Measurements from ENCODE around the gene DCUN1D1. TPM values are rescaled to one million over a fixed set of nuclear protein-coding genes. Genes with fewer than 3 reads are reported as not detected.

The DCUN1D1 gene
- total and polyA plus RNA-seq, 2 of the 13 experiments (the other 11 are each of a cell fraction or from before 2014, with no cell fraction given) = 10.5 to 39.7 TPM

DNA sequence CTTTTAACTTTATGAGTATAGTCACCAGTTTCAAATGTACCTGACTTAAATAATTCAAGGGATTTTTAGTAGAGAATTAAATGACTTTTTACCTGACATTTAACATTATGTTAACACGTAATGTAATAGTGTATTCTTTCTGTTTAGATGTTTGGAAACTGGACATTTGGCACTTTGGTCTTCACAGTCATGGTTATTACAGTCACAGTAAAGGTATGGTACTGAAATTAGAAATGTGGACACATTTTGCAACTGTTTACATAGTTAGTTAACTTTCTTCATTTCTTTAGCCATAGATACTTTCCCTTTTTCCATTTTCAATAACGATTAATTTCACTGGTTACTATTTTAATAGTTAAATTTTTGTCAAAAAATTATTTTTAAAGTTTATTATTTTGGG is 83.8 kb downstream of the DCUN1D1 start:
- no peak for TF ChIP-seq ZNF225 (CRISPR knock-in tag; IDR thresholded peaks at IDR 0.05)
- TF ChIP-seq TBX2 (CRISPR knock-in tag; IDR thresholded peaks at IDR 0.05; ENCODE audit: borderline replicate concordance) = no peak
- TF ChIP-seq SMAD9 (CRISPR knock-in tag; IDR thresholded peaks at IDR 0.05) = no peak
- Histone ChIP-seq H4K20me1 (ENCODE audit: insufficient read depth, low read length) (no peaks in the 10 kb centered on the region), H3K27ac (ENCODE audit: extremely low read length, insufficient read depth, low read length) (peak overlapping the region; percentile 66), H3K9me3 (ENCODE audit: low read length) (no peaks in the 10 kb centered on the region), H3K4me3 (replicated peaks in 1 of 3; ENCODE audit: insufficient read depth in 1 of 3, low read depth in 2 of 3, low read length in 3 of 3) (no peak overlapping the region), H3K4me2 (ENCODE audit: low read depth, low read length) (no peak overlapping the region), H2AFZ (ENCODE audit: low read length) (no peak overlapping the region), H3K27me3 (ENCODE audit: control insufficient read depth in 1 of 2, insufficient read depth in 2 of 2, low read length in 2 of 2) (no peaks in the 10 kb centered on the region), H3K4me1 (ENCODE audit: insufficient read depth, low read length) (peaks cover 16% of the 10 kb centered on the region), H3K9ac (ENCODE audit: insufficient read depth, low read depth, low read length) (no peak overlapping the region), H3K36me3 (replicated peaks in 1 of 2; ENCODE audit: control insufficient read depth in 1 of 2, insufficient read depth in 2 of 2, low read length in 2 of 2) (peaks cover 0 to 5% of the 10 kb centered on the region in 2 experiments; a peak in 1 of 5 replicates), H3K79me2 (ENCODE audit: insufficient read depth, low read length) (no peaks in the 10 kb centered on the region)
- ChIA-PET POLR2A (no interaction called here), CTCF (ENCODE audit: low intra/inter-chr PET ratio, low total read pairs) (no interaction called here)
- DNase-seq (ENCODE audit: low spot score) (no peak), ATAC-seq (no peak; the same call in 2 of the 3 replicates), FAIRE-seq (no peak)
- in situ Hi-C loops (cut with HindIII; ENCODE audit: extremely low pct_ligation_motif_present, low pct_unique_long_range_greater_than_20kb) (no loop called here), intact Hi-C loops (cut with micrococcal nuclease; ENCODE audit: unreplicated experiment) (no loop called here)
- BruUV-seq (replicated peaks) = no TSS peak
- 59% methylated on average over 2 of the region's 2 CpGs for WGBS (ENCODE audit: low lambda C conversion rate)

GRCh38 chr3:182895513-182896112 is 84.7 kb downstream of the DCUN1D1 start:
- H3K9ac ChIP-seq (ENCODE audit: insufficient read depth, low read depth, low read length) = no peak overlapping the region
- intact Hi-C loops (cut with micrococcal nuclease; ENCODE audit: unreplicated experiment) = no loop called here
- ATAC-seq = peak; percentile 86
- H3K36me3 ChIP-seq (replicated peaks in 1 of 2; ENCODE audit: control insufficient read depth in 1 of 2, insufficient read depth in 2 of 2, low read length in 2 of 2) = peaks cover 0 to 5% of the 10 kb centered on the region in 2 experiments; a peak in 1 of 5 replicates
- in situ Hi-C loops (cut with HindIII; ENCODE audit: extremely low pct_ligation_motif_present, low pct_unique_long_range_greater_than_20kb) = no loop called here
- CTCF ChIA-PET (ENCODE audit: low intra/inter-chr PET ratio, low total read pairs) = no interaction called here
- no peak overlapping the region for H2AFZ ChIP-seq (ENCODE audit: low read length)
- WGBS (ENCODE audit: low lambda C conversion rate) = 19% methylated on average over 8 of the region's 8 CpGs
- H3K79me2 ChIP-seq (ENCODE audit: insufficient read depth, low read length) = no peaks in the 10 kb centered on the region
- peak overlapping the region; percentile 66 for H3K27ac ChIP-seq (ENCODE audit: extremely low read length, insufficient read depth, low read length)
- peaks cover 16% of the 10 kb centered on the region for H3K4me1 ChIP-seq (ENCODE audit: insufficient read depth, low read length)
- 0 out of 6 replicates have a peak overlapping the region, but pooled peaks of 1 of the 3 experiments have one; percentile 9 for H3K4me3 ChIP-seq (replicated peaks in 1 of 3; ENCODE audit: insufficient read depth in 1 of 3, low read depth in 2 of 3, low read length in 3 of 3)
- FAIRE-seq = peak; percentile 28
- no TSS peak for BruUV-seq (replicated peaks)
- H3K27me3 ChIP-seq (ENCODE audit: control insufficient read depth in 1 of 2, insufficient read depth in 2 of 2, low read length in 2 of 2) = no peaks in the 10 kb centered on the region
- no peaks in the 10 kb centered on the region for H4K20me1 ChIP-seq (ENCODE audit: insufficient read depth, low read length)
- peak overlapping the region; percentile 44 for H3K4me2 ChIP-seq (ENCODE audit: low read depth, low read length)
- no peaks in the 10 kb centered on the region for H3K9me3 ChIP-seq (ENCODE audit: low read length)
- peak; percentile 53 for DNase-seq (ENCODE audit: low spot score)
- POLR2A ChIA-PET = no interaction called here
- TF ChIP-seq, protein P1, sequence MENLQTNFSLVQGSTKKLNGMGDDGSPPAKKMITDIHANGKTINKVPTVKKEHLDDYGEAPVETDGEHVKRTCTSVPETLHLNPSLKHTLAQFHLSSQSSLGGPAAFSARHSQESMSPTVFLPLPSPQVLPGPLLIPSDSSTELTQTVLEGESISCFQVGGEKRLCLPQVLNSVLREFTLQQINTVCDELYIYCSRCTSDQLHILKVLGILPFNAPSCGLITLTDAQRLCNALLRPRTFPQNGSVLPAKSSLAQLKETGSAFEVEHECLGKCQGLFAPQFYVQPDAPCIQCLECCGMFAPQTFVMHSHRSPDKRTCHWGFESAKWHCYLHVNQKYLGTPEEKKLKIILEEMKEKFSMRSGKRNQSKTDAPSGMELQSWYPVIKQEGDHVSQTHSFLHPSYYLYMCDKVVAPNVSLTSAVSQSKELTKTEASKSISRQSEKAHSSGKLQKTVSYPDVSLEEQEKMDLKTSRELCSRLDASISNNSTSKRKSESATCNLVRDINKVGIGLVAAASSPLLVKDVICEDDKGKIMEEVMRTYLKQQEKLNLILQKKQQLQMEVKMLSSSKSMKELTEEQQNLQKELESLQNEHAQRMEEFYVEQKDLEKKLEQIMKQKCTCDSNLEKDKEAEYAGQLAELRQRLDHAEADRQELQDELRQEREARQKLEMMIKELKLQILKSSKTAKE (CRISPR knock-in tag; IDR thresholded peaks at IDR 0.05; ENCODE audit: borderline replicate concordance) = no peak
- peak; percentile 34; the same call in 1 of the 2 replicates for TF ChIP-seq HDAC2 (CRISPR knock-in tag; IDR thresholded peaks at IDR 0.05)
- TF ChIP-seq, protein P2, sequence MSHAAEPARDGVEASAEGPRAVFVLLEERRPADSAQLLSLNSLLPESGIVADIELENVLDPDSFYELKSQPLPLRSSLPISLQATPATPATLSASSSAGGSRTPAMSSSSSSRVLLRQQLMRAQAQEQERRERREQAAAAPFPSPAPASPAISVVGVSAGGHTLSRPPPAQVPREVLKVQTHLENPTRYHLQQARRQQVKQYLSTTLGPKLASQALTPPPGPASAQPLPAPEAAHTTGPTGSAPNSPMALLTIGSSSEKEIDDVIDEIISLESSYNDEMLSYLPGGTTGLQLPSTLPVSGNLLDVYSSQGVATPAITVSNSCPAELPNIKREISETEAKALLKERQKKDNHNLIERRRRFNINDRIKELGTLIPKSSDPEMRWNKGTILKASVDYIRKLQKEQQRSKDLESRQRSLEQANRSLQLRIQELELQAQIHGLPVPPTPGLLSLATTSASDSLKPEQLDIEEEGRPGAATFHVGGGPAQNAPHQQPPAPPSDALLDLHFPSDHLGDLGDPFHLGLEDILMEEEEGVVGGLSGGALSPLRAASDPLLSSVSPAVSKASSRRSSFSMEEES (CRISPR knock-in tag; IDR thresholded peaks at IDR 0.05) = 0 out of 2 replicates have a peak, but pooled peaks have one; percentile 46
- TF ChIP-seq JUNB (CRISPR knock-in tag; IDR thresholded peaks at IDR 0.05; ENCODE audit: borderline replicate concordance) = no peak
- peak; percentile 52; the same call in 1 of the 2 replicates for TF ChIP-seq GATAD2A (CRISPR knock-in tag; IDR thresholded peaks at IDR 0.05)
- TF ChIP-seq PHF21A (CRISPR knock-in tag; IDR thresholded peaks at IDR 0.05) = 0 out of 2 replicates have a peak, but pooled peaks have one; percentile 24
- TF ChIP-seq ZNF784 (CRISPR knock-in tag; IDR thresholded peaks at IDR 0.05; ENCODE audit: borderline replicate concordance) = no peak
